ENCODE measurements around the gene PRRT3. TPM values are rescaled to one million over a fixed set of nuclear protein-coding genes. Genes with fewer than 3 reads are reported as not detected.
A peak's percentile ranks its signal among the peaks of the same experiment; 100 is the strongest.

Gene PRRT3
- total and polyA plus RNA-seq, 9 of the 15 experiments (the other 6 are each of a cell fraction or from before 2014, with no cell fraction given) = 0.06 to 1.9 (median 1.2) TPM

DNA sequence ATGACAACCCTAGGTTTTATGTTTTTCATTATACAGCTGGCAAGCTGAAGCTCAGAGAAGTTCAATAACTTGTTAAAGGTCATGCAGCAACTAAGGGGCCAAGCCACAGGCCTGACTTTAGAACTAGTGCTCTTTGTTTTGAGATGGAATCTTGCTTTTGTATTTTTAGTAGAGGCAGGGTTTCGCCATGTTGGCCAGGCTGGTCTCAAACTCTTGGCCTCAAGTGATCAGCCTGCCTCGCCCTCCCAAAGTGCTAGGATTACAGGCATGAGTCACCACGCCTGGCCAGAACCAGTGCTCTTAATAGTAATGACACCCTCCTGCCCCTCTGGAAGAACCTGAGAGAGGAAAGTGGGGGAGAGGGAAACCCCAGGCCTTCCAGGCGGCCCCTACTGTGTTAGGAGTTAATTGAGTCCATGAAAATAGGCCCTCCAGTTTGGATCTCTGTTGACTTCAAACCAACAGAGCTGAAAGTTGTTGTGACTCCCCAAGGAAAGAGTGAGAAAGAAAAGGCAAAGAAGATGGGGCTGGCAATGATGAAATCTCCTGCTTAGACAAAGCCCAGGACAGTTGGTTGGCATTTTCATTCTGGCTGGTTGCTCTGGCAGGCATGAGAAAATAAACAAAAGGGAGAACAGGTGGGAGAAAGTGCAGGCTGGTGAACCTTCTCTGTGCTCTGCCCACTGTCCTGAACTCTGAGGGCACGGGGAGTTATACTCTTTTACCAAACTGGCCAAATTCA is 3.6 kb upstream of the PRRT3 start (continued):
- TF ChIP-seq, protein P1, sequence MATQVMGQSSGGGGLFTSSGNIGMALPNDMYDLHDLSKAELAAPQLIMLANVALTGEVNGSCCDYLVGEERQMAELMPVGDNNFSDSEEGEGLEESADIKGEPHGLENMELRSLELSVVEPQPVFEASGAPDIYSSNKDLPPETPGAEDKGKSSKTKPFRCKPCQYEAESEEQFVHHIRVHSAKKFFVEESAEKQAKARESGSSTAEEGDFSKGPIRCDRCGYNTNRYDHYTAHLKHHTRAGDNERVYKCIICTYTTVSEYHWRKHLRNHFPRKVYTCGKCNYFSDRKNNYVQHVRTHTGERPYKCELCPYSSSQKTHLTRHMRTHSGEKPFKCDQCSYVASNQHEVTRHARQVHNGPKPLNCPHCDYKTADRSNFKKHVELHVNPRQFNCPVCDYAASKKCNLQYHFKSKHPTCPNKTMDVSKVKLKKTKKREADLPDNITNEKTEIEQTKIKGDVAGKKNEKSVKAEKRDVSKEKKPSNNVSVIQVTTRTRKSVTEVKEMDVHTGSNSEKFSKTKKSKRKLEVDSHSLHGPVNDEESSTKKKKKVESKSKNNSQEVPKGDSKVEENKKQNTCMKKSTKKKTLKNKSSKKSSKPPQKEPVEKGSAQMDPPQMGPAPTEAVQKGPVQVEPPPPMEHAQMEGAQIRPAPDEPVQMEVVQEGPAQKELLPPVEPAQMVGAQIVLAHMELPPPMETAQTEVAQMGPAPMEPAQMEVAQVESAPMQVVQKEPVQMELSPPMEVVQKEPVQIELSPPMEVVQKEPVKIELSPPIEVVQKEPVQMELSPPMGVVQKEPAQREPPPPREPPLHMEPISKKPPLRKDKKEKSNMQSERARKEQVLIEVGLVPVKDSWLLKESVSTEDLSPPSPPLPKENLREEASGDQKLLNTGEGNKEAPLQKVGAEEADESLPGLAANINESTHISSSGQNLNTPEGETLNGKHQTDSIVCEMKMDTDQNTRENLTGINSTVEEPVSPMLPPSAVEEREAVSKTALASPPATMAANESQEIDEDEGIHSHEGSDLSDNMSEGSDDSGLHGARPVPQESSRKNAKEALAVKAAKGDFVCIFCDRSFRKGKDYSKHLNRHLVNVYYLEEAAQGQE (IDR thresholded peaks at IDR 0.05; ENCODE audit: borderline replicate concordance) = peak; percentile 31; the same call in 1 of the 2 replicates
- TF ChIP-seq, protein P1 (CRISPR knock-in tag; IDR thresholded peaks at IDR 0.05; ENCODE audit: low read depth) = no peak
- TF ChIP-seq, protein P2, sequence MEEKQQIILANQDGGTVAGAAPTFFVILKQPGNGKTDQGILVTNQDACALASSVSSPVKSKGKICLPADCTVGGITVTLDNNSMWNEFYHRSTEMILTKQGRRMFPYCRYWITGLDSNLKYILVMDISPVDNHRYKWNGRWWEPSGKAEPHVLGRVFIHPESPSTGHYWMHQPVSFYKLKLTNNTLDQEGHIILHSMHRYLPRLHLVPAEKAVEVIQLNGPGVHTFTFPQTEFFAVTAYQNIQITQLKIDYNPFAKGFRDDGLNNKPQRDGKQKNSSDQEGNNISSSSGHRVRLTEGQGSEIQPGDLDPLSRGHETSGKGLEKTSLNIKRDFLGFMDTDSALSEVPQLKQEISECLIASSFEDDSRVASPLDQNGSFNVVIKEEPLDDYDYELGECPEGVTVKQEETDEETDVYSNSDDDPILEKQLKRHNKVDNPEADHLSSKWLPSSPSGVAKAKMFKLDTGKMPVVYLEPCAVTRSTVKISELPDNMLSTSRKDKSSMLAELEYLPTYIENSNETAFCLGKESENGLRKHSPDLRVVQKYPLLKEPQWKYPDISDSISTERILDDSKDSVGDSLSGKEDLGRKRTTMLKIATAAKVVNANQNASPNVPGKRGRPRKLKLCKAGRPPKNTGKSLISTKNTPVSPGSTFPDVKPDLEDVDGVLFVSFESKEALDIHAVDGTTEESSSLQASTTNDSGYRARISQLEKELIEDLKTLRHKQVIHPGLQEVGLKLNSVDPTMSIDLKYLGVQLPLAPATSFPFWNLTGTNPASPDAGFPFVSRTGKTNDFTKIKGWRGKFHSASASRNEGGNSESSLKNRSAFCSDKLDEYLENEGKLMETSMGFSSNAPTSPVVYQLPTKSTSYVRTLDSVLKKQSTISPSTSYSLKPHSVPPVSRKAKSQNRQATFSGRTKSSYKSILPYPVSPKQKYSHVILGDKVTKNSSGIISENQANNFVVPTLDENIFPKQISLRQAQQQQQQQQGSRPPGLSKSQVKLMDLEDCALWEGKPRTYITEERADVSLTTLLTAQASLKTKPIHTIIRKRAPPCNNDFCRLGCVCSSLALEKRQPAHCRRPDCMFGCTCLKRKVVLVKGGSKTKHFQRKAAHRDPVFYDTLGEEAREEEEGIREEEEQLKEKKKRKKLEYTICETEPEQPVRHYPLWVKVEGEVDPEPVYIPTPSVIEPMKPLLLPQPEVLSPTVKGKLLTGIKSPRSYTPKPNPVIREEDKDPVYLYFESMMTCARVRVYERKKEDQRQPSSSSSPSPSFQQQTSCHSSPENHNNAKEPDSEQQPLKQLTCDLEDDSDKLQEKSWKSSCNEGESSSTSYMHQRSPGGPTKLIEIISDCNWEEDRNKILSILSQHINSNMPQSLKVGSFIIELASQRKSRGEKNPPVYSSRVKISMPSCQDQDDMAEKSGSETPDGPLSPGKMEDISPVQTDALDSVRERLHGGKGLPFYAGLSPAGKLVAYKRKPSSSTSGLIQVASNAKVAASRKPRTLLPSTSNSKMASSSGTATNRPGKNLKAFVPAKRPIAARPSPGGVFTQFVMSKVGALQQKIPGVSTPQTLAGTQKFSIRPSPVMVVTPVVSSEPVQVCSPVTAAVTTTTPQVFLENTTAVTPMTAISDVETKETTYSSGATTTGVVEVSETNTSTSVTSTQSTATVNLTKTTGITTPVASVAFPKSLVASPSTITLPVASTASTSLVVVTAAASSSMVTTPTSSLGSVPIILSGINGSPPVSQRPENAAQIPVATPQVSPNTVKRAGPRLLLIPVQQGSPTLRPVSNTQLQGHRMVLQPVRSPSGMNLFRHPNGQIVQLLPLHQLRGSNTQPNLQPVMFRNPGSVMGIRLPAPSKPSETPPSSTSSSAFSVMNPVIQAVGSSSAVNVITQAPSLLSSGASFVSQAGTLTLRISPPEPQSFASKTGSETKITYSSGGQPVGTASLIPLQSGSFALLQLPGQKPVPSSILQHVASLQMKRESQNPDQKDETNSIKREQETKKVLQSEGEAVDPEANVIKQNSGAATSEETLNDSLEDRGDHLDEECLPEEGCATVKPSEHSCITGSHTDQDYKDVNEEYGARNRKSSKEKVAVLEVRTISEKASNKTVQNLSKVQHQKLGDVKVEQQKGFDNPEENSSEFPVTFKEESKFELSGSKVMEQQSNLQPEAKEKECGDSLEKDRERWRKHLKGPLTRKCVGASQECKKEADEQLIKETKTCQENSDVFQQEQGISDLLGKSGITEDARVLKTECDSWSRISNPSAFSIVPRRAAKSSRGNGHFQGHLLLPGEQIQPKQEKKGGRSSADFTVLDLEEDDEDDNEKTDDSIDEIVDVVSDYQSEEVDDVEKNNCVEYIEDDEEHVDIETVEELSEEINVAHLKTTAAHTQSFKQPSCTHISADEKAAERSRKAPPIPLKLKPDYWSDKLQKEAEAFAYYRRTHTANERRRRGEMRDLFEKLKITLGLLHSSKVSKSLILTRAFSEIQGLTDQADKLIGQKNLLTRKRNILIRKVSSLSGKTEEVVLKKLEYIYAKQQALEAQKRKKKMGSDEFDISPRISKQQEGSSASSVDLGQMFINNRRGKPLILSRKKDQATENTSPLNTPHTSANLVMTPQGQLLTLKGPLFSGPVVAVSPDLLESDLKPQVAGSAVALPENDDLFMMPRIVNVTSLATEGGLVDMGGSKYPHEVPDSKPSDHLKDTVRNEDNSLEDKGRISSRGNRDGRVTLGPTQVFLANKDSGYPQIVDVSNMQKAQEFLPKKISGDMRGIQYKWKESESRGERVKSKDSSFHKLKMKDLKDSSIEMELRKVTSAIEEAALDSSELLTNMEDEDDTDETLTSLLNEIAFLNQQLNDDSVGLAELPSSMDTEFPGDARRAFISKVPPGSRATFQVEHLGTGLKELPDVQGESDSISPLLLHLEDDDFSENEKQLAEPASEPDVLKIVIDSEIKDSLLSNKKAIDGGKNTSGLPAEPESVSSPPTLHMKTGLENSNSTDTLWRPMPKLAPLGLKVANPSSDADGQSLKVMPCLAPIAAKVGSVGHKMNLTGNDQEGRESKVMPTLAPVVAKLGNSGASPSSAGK (IDR thresholded peaks at IDR 0.05) = peak; percentile 41; the same call in 1 of the 2 replicates
- TF ChIP-seq TEAD4 (IDR thresholded peaks at IDR 0.05; ENCODE audit: low read length) = no peak
- no peak for TF ChIP-seq TEAD4 (CRISPR knock-in tag; IDR thresholded peaks at IDR 0.05; ENCODE audit: borderline replicate concordance)
- 0 out of 2 replicates have a peak, but pooled peaks have one; percentile 13 for TF ChIP-seq PML (IDR thresholded peaks at IDR 0.05; ENCODE audit: low read length)
- TF ChIP-seq FOXP1 (CRISPR knock-in tag; IDR thresholded peaks at IDR 0.05) = 0 out of 2 replicates have a peak, but pooled peaks have one; percentile 1

Data from K562 (cell line).